Cardiac septum (tissue), 1 donor: ENCODE results near the gene PARD6A. TPM values are rescaled to one million over a fixed set of nuclear protein-coding genes. Genes with fewer than 3 reads are reported as not detected.

Source experiments
- DNase-seq: peaks from one replicate; pipeline ENCODE4 v3.0.0-alpha.2; 2020; ENCODE audit warnings: low spot score
- intact Hi-C: fragments of 100-400 bp; cut with DNase I; formaldehyde crosslinking; loops from one replicate; pipeline ENCODE4 v1.14.0; 2022
- total RNA-seq: library from RNA; stranded (reverse); fragmentation: NEBNext Ultra II Directional; extraction: Animal tissue kit (Norgen Biotek cat#: 25700); gene quantifications from one replicate; pipeline ENCODE4 v1.2.1, GENCODE V29; 2021
- donor health status: DM: no; HTN: no; CAD: no.

PARD6A gene
- total RNA-seq, 1 donor from 2014 or later = 3.4 TPM

DNA sequence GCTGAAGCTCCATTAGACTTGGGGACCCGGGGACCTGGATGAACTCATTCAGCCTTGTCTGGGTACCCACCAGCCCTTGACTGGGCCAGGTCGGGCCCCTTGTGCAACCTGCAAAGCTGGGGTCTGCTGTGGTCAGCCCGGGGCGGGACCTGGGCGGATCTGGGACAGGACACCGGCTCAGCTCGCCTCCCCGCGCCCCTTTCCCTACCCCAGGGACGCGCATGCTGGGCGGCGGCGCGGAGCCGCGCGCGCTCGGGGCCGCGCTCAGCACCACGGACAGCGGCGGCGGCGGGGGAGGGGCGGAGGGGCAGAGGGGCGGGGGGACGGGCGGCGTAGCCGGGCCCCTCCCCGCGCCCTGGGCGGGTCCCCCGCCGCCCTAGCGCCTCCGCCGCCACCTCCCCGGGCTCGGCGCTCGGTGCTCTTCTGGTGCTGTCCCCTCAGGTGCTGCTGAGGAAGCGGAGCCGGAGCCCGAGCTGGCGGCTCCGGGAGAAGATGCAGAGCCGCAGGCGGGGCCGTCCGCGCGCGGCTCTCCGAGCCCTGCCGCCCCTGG, 8.1 kb upstream of the PARD6A start:
- DNase-seq = no peak
- intact Hi-C loops = no loop called here

DNA sequence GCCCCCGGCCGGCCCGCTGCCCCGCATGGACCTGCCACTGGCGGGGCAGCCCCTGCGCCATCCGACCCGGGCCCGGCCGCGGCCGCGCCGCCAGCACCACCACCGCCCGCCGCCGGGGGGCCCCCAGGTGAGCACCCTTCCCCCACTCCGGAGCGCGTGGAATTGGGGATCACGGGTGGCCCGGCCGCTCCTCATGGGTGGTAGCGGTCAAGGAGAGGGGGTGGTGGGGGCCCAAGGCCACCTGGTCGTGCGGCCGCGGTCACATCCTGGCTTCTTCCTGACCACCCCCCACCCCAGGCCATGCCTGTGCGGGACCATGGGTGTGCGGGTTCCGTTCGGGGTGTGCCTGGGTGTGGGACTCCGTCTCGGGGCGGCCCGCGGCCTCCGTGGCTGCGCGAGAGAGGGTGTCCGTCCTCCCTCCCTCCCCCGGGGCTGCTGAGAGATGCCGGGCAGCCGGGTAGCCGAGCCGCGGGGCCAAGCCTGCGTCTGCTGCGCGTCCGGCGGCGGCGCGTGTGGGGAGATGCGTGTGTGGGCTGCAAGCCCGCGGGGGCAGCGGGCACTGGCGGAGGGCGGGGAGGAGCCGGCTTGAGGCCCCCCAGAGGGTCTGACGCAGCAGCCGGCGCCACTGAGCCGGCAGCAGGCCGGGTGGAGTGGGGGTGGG, 7.5 kb upstream of the PARD6A start:
- DNase-seq = no peak
- intact Hi-C loops = no loop called here

DNA sequence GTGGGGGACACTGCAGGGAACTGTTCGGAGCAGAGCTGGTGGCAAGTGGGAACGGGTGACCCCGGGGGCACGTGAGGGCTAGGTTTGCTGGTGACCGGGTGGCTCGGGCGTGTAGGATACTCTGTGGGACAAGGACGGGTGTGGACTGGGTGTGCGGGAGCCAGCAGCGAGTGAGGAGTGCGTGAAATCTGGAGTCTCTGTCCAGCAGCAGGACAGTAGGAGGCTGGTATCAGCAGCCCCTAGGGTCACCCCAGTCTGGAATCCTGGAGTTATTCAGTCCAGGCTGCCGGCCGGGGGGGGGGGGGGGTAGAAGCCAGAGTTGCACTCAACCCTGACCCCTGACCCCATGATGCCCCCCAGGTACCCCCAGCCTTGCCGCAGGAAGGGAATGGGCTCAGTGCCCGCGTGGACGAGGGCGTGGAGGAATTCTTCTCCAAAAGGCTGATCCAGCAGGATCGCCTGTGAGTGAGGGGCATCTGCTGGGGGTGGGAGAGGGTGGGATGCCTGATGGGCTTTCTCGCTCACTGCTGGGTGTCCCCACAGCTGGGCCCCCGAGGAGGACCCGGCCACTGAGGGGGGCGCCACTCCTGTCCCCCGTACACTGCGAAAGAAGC, 6.9 kb upstream of the PARD6A start:
- DNase-seq = no peak
- intact Hi-C loops = no loop called here

DNA sequence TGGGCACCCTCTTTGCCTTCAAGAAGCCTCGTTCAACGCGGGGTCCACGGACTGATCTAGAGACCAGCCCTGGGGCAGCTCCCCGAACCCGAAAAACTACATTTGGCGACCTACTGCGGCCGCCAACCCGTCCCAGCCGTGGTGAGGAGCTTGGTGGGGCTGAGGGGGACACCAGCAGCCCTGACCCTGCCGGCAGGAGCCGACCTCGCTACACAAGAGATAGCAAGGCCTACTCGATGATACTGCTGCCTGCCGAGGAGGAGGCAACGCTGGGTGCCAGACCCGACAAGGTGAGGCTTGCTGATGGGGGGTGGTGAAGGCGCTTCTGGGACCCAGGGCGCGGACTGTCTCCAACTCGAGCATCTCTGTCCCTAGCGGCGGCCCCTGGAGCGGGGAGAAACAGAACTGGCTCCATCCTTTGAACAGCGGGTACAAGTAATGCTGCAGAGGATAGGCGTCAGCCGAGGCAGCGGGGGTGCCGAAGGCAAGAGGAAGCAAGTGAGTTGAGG, 6.3 kb upstream of the PARD6A start:
- intact Hi-C loops = no loop called here
- no peak for DNase-seq

DNA sequence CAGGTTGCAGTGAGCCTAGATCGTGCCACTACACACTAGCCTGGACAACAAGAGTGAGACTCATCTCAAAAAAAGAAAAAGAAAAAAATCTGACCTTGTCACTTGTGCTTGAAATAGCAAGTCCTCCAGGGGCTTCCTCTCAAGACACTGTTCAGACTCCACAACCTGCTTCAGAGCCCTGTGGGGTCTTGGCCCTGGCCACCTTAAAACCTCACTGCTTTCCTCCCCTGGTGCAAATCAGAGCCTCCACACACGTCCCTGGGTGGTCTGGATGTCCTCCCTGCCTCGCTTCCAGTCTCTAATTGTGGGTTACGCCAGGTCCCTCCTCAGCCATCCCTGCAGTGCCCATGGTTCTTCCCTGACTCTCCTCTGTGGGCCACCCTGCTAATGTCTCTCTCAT, 5.4 kb upstream of the PARD6A start:
- no peak for DNase-seq
- intact Hi-C loops = no loop called here

DNA sequence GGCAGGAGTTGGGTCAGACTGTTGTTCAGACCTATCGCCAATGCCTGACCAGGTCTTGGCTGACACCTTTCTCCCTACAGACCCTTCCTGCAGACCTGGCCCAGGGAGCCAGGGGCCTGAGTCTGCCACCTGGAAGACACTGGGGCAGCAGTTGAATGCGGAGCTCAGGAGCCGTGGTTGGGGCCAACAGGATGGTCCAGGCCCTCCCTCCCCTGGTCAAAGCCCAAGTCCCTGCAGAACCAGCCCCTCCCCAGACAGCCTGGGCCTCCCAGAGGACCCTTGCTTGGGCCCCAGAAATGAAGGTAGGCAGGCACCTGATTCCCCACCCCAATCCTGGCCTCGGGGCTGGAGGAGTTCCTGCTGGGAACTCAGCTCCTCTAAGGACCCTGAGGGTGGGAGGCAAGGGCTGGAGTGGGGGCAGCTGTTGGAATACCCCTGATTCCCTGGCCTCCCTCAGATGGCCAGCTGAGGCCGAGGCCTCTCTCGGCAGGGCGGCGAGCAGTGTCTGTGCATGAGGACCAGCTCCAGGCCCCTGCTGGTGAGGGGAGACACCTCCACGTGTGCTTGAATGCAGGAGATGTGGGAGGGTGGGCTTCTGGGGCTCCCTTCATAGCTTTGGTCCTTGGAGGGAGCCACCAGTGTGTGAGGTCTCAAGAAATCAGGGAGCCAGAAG, 4.3 kb upstream of the PARD6A start:
- no peak for DNase-seq
- intact Hi-C loops = no loop called here

DNA sequence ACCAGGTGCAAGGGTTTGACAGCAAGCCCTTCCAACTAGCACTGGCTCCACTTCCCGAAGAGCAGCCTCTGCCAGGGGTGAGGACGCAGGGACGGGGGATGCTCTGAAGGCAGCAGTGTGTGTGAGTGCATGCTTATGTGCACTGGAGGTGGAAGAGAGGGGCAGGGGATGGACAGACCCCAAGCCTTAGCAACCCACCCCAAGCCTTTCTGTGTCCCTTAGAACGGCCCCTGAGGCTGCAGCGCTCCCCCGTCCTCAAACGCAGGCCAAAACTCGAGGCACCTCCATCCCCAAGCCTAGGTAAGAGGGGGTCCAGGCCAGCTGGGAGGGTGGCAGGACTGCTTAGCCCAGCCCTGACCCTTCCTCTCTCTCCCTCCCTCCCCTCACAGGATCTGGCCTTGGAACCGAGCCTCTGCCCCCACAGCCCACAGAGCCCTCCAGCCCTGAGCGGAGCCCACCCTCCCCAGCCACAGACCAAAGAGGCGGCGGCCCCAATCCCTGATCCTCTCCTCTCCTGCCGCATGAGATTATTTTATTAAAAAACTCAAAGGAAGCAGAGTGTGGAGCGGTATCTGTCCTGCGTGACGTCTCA, 3.6 kb upstream of the PARD6A start:
- intact Hi-C loops = no loop called here

DNA sequence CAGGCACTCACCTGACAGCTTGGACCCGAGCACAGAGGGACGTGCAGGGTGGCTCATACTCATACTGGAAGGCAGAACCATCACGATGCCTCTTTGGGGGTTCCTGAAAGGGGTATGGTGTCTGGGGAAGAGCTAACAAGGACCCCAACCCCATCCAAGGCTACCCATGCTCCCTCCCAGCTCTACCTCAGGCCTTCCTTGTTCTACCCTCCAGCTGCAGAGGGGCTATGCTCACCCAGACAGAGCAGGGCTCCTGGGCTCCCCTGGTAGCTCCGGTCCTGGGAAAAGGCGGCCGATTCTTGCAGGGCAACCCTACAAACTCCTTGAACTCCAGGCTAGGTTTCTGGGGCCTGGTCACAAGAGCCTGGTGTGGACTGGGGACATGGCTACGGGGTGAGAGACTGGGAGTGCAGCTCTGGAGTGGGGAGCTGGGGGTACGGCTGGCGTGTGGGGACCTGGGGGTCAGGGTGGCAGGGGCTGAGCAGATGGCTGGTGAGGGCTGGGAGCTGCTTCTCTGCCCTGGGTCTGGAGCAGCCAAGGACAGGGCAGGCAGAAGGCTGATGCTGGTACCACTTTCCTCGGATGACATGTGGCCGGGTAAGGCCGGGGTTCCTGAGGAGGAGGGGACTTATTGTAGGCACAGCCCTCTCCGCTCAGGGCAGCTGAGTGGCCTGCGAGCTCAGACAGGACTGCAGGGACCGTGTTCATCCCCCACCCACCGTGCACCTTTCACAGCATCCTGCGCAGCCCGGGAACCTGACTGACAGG, 2.8 kb upstream of the PARD6A start:
- DNase-seq = no peak
- intact Hi-C loops = no loop called here

More for the DNA sequence above, 3.6 kb upstream of the PARD6A start:
- DNase-seq = no peak

DNA sequence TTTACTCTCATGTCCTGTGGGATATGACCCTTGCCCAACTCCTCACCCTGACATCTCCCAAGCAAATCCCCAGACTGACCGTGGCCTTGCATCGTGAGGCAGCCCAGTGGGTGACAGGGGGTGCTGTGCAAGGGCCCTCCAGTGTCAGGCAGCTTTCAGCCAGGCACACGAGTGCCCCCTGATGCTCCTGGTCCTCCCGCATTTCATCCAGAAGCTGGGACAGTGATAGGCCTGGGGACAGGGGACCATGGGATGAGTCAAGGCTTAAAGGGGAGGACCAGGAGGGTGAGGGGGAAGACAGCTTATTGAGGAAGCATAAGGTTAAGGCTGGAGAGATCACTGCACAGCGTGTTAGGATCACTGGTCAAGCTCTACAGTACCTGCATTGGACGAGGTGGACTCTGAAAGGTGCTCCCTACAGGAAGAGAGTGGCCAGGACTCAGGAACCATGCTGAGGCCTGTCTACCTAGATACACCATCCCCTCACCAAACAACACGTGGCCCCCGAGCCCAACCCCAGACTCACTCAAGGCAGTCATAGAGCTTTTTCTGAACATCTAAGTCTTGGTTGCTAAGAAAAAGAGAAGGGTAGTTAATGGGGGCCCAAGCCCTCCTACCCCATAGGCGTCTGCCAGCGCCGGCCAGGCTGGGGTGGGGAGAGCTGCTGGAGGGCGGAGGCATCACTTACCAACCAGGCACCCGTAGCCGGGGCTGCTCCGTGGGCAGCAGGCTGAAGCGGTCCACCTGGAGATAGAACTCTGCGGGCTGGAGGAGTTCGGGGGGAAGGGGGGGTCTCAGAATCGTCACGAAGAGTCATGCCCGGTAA, 1.7 kb upstream of the PARD6A start:
- intact Hi-C loops = no loop called here
- DNase-seq = no peak

DNA sequence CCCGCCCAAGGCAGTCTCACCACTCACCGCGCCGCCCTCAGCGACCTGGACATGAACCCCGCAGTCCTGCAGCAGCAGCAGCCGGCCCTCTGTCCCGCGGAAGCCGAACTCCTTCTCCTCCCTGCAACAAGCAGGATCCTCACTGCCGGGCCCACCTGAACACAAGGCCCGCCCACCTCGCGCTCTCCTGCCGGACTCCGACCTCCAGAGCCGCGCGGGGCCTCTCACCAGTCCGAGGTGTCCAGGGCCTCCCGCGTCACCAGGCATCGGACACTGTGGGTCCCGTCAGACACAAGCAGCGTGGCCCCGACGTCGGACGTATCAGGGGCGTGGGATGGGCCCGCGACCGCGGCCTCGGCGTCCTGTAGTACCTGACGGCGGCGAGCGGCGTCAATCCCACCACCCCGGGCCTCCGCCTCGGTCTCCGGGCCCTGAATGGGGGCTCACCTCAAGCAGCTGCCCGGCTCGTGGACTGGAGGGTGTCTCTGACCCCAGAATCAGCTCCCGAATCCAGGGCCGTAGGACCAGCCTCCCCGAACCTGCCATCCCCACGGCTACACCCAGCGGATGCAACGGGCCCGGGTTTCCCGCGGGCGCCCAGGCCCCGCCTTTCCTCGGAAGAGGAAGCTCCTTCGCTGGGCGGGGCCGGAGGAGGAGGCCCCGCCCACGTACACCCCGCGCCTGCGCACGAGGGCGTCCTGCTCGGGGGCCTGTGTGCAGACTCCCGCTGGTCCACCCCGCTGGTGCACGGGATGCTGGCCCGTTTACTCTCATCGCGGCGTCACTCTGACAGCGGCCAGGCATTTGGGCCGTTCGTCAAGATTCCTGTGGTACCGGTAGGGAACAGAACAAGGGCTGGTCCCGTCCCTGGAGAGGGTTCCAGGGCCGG, 841 bp upstream of the PARD6A start, which contains the start of gene ACD:
Gene ACD, minus strand, starts transcription at position 586 of the 889 bp plus-strand sequence. Its CDS starts 40 bp downstream, at position 546.
- intact Hi-C loops = no loop called here

DNA sequence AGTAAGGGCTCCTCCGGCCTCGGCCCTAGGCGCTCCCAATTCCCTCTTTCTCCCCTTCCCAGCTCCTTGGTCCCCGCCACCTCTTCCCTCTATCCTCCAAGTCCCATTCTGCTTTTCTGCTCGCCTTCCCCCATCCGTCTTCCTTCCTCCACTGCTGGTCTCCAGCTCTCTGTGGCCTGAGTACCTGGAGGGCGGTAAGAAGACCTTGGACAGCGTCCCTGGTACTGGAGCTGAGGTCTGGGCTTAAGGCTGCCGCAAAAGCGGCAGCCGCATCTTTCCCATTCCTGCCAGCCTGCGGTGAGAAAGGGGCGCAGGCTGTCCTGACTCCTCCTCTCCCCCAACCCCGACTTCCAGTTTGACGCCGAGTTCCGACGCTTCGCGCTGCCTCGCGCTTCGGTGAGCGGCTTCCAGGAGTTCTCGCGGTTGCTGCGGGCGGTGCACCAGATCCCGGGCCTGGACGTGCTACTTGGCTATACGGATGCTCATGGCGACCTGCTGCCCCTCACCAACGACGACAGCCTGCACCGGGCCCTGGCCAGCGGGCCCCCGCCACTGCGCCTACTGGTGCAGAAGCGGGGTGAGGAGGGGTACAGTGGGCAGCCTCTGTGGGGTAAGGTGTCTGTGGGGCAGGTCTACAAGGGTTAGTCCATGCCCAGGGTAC, 471 bp downstream of the PARD6A start:
- intact Hi-C loops = no loop called here
- DNase-seq = no peak

More for the DNA sequence above, 841 bp upstream of the PARD6A start, which contains the start of gene ACD:
- DNase-seq = peak; percentile 96

DNA sequence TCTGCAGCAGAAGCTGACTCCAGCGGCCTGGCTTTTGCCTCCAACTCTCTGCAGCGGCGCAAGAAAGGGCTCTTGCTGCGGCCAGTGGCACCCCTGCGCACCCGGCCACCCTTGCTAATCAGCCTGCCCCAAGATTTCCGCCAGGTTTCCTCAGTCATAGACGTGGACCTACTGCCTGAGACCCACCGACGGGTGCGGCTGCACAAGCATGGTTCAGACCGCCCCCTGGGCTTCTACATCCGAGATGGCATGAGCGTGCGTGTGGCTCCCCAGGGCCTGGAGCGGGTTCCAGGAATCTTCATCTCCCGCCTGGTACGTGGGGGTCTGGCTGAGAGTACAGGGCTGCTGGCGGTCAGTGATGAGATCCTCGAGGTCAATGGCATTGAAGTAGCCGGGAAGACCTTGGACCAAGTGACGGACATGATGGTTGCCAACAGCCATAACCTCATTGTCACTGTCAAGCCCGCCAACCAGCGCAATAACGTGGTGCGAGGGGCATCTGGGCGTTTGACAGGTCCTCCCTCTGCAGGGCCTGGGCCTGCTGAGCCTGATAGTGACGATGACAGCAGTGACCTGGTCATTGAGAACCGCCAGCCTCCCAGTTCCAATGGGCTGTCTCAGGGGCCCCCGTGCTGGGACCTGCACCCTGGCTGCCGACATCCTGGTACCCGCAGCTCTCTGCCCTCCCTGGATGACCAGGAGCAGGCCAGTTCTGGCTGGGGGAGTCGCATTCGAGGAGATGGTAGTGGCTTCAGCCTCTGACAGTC, 1.3 kb downstream of the PARD6A start:
- DNase-seq = no peak
- intact Hi-C loops = no loop called here

DNA sequence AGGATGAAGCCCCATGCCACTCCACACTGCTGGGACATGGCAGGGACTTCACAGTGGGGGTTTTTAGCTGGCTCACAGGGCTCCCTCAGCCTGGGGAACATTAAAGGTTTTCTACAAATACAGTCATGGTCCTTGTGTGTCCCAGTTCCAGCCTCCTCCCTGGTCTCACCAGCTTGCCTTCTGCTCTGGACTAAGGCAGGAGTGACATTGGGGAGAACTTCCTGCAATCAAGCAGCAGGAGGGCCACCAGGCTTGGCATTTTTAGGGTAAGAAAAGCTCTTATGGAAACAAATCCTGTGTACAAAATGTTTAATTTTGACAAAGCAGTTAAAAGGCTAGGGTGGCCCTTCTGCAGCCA, 1.9 kb downstream of the PARD6A start:
- intact Hi-C loops = no loop called here
- no peak for DNase-seq

DNA sequence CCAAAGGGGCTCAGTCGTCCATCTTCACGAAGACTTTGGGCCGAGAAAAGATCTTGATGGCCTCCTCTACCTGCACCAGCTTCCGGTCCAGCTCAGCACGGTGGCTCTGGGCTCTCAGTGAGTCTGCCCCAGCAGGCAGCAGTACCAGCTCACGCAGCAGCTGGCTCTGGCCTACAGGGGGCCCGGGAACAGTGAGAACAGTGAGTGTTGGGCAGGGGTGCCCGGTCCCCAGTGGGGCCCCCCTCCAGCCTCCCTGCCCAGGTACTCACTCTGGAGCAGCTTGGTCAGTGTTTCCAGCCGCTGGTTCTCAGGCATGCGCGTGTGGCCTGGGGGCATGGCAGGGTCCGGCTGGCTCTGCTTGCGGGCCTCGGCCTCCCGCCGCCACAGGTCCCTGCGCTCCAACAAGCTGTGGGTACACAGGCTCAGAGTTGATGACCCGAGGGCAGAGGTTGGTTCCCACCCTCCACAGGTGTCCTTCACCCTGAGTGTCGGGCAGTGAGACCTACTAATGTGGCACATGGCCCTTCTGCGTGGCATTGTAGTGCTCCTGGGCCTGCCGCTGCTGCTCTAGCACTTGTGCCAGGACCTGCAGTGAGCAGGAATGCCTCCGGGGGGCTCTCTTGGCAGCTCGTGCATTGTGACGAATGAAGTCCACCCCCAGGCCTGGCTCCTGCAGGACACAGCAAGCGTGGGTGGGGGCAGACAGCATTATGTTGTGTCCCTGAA, 2.6 kb downstream of the PARD6A start:
- no peak for DNase-seq
- intact Hi-C loops = no loop called here

DNA sequence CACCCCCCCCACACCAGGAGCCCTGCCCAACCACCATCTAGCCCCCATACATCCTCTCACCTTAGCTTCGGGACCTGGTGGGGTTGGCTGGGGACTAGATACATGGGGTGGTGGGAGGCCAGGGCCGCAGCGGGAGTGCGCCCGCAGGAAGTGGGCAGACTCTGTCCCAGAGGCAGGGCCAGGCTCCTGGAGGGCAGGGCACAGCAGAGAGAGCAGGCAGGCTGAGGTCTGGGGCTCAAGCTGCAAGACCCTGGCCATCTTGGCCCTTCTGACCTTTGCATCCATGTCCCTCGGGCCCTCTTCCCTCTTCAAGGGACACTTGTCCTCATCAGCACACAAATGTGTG, 3.1 kb downstream of the PARD6A start:
- intact Hi-C loops = no loop called here
- DNase-seq = no peak

DNA sequence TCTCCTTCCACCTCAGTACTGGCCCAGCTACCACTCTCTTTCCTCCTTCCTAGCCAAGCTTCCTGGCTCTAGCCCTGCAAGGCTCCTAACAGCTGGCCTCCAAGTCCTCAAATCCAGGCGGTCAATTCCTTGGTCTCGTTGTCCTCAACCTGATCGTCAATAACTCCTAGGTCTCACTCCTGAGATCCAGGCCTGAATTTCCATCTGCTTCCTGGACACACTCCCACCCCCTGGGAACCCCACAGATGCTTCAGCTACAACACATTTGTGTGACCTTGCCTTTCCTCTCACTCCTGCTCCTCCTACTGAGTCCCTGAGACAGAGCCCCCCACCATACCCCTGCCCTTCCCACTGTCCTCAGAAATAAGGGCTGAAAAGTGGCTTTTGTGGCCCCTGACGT, 3.5 kb downstream of the PARD6A start:
- intact Hi-C loops = no loop called here
- DNase-seq = no peak
